Activated B cell treated with CpG ODN at 0.5 μM for 24 hours (primary cell): ENCODE data around the gene XYLB. TPM values are rescaled to one million over a fixed set of nuclear protein-coding genes. Genes with fewer than 3 reads are reported as not detected.

ENCODE experiments used
- ATAC-seq: fragments of 200-7000 bp; cut with Tn5 transposase; one replicate; pipeline ENCODE4 v1.10.0; 2021; ENCODE audit warnings: low read depth, mild to moderate bottlenecking, moderate library complexity
- CTCF ChIA-PET: fragments of 350-600 bp; sonication (Branson Sonifier 250); formaldehyde crosslinking; loops from one replicate; lab custom pipeline; 2021; ENCODE audit warnings: antibody characterized with exemption; lab: Charles Lee
- POLR2A ChIA-PET: fragments of 350-600 bp; sonication (Branson Sonifier 250); formaldehyde crosslinking; loops from one replicate; lab custom pipeline; 2021; ENCODE audit warnings: antibody characterized with exemption; lab: Charles Lee
- DNase-seq: peaks from one replicate; pipeline ENCODE4 v3.0.0; 2022
- H3K27ac Mint-ChIP-seq: one replicate; pipeline ENCODE4 v1.8.0; 2020; ENCODE audit warnings: mixed read lengths
- H3K27me3 Mint-ChIP-seq: one replicate; pipeline ENCODE4 v1.8.0; 2021; ENCODE audit warnings: mixed read lengths
- H3K36me3 Mint-ChIP-seq: one replicate; pipeline ENCODE4 v1.8.0; 2021; ENCODE audit warnings: low read depth, mixed read lengths
- H3K4me1 Mint-ChIP-seq: one replicate; pipeline ENCODE4 v1.8.0; 2021; ENCODE audit warnings: mixed read lengths
- H3K4me3 Mint-ChIP-seq: one replicate; pipeline ENCODE4 v1.8.0; 2020; ENCODE audit warnings: mild to moderate bottlenecking, mixed read lengths
- H3K9me3 Mint-ChIP-seq: one replicate; pipeline ENCODE4 v1.8.0; 2020; ENCODE audit warnings: mixed read lengths
- CTCF ChIP-seq: fragments of 200-600 bp; IDR thresholded peaks from one replicate; pipeline ENCODE4 v1.8.0; 2022; ENCODE audit warnings: antibody characterized with exemption, mild to moderate bottlenecking
- intact Hi-C: fragments of 100-400 bp; cut with micrococcal nuclease; formaldehyde crosslinking; loops from one replicate; pipeline ENCODE4 v1.15.1; 2024
- total RNA-seq: library from RNA; stranded (reverse); gene quantifications from 2 replicates; pipeline ENCODE4 v1.2.3, GENCODE V29; 2022

XYLB gene
- total RNA-seq, 1 donor from 2014 or later, result 1.8 TPM

GRCh38 chr3:38353151-38353550 is 6.6 kb downstream of the XYLB start:
- H3K4me1 Mint-ChIP-seq, result no peaks in the 10 kb centered on the region
- ATAC-seq (no peak), DNase-seq (no peak)
- H3K9me3 Mint-ChIP-seq, result no peaks in the 10 kb centered on the region
- no peak overlapping the region for H3K4me3 Mint-ChIP-seq
- no peak for TF ChIP-seq CTCF
- intact Hi-C loops, result no loop called here
- ChIA-PET POLR2A (no interaction called here), CTCF (no interaction called here)
- H3K36me3 Mint-ChIP-seq, result no peaks in the 10 kb centered on the region
- H3K27ac Mint-ChIP-seq, result no peak overlapping the region
- H3K27me3 Mint-ChIP-seq, result no peaks in the 10 kb centered on the region

- POLR2A ChIA-PET, result no interaction called here
- TF ChIP-seq CTCF, result no peak
- no peaks in the 10 kb centered on the region for H3K9me3 Mint-ChIP-seq
- H3K4me1 Mint-ChIP-seq, result no peaks in the 10 kb centered on the region
- H3K27me3 Mint-ChIP-seq, result no peaks in the 10 kb centered on the region
- DNase-seq (no peak), ATAC-seq (no peak)
- no peaks in the 10 kb centered on the region for H3K36me3 Mint-ChIP-seq
- CTCF ChIA-PET, result interaction anchor here (1.4 kb wide), 1 partner anchor 8 kb away, joined by 4 read pairs; the partner anchor contains the start of gene XYLB
- intact Hi-C loops, result no loop called here
- H3K27ac Mint-ChIP-seq, result no peak overlapping the region
- H3K4me3 Mint-ChIP-seq, result no peak overlapping the region
Observed at GRCh38 chr3:38354588-38355330, 8.2 kb downstream of the XYLB start.

DNA sequence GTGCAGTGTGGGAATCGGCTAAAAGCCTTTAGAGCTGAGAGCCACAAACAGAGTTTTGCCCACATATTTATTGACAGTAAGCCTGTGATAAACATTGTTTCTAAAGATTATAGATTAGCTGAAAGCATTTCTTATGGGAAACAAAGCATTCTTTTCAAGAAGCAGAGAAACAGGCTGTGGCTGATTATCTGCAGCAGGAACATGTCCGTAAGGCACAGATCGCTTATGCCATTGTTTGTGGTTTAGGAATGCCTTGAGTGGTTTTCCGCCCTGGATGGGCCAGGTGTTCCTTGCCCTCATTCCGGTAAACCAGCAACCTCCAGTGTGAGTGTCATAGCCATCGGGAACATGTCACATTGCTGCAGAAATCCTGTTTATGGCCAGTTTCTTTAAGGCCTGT is 12.5 kb downstream of the XYLB start:
- no peaks in the 10 kb centered on the region for H3K4me1 Mint-ChIP-seq
- no peaks in the 10 kb centered on the region for H3K36me3 Mint-ChIP-seq
- H3K27ac Mint-ChIP-seq, result no peak overlapping the region
- DNase-seq (no peak), ATAC-seq (no peak)
- no peak overlapping the region for H3K4me3 Mint-ChIP-seq
- H3K9me3 Mint-ChIP-seq, result no peaks in the 10 kb centered on the region
- no peak for TF ChIP-seq CTCF
- ChIA-PET CTCF (no interaction called here), POLR2A (no interaction called here)
- H3K27me3 Mint-ChIP-seq, result no peaks in the 10 kb centered on the region
- intact Hi-C loops, result no loop called here

GRCh38 chr3:38360345-38360744 is 13.8 kb downstream of the XYLB start:
- ATAC-seq, result no peak
- Mint-ChIP-seq H3K9me3 (no peaks in the 10 kb centered on the region), H3K27ac (no peak overlapping the region), H3K4me3 (no peak overlapping the region), H3K27me3 (no peaks in the 10 kb centered on the region), H3K4me1 (no peaks in the 10 kb centered on the region), H3K36me3 (no peaks in the 10 kb centered on the region)
- ChIA-PET POLR2A (no interaction called here), CTCF (no interaction called here)
- intact Hi-C loops, result no loop called here
- DNase-seq, result no peak
- no peak for TF ChIP-seq CTCF

DNA sequence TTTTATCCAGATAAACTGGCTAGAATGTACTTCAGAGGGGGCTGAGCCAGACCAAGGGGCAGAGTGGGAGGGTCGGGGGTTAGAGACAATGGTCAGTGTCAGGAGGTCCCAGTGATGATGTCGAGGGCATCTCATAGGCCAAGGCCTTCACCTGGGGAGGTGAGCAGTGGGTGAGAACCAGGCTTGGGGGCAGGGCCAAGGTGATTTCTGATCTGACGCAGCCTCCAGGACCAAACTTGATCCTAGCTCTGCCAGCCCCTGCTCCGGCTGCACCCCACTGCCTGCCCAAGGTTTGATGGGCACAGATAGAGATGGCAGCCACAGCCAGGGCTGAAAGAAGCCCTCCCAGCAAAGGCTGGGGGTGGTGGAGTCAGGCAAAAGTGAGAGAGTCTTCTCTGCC is 14.9 kb downstream of the XYLB start:
- Mint-ChIP-seq H3K27me3 (no peaks in the 10 kb centered on the region), H3K36me3 (no peaks in the 10 kb centered on the region), H3K27ac (no peak overlapping the region), H3K9me3 (no peaks in the 10 kb centered on the region), H3K4me1 (no peaks in the 10 kb centered on the region), H3K4me3 (no peak overlapping the region)
- no peak for TF ChIP-seq CTCF
- ATAC-seq (no peak), DNase-seq (no peak)
- ChIA-PET CTCF (interaction anchor here (1.0 kb wide), 1 partner anchor 13 kb away, joined by 4 read pairs; no protein-coding TSS in a partner anchor), POLR2A (no interaction called here)
- intact Hi-C loops, result no loop called here
